Astrocyte of the spinal cord (primary cell): ENCODE data around the gene KRTAP4-9.
"Not testable (repeated sequence)": the region's sequence is repeated elsewhere in the genome, so short reads cannot be mapped to it uniquely, and the experiment has no call there.

Experiments used
- DNase-seq: peaks from one replicate; pipeline ENCODE4 v3.0.0; 2011; ENCODE audit warnings: low read depth, low spot score
- H3K4me3 ChIP-seq: 2 replicates; pipeline ENCODE4 v1.5.1; 2011; ENCODE audit warnings: low read depth, mild to moderate bottlenecking, low read length, moderate library complexity
- CTCF ChIP-seq: IDR thresholded peaks from 2 replicates; pipeline ENCODE4 v1.5.1; 2012; ENCODE audit warnings: low read depth, mild to moderate bottlenecking, low read length, inconsistent platforms
- in situ Hi-C: cut with HindIII; loops from 2 replicates; pipeline ENCODE4 v1.10.0; 2017; ENCODE audit warnings: low sequenced_read_pairs

The KRTAP4-9 gene

GRCh38 chr17:41141361-41141760 is 36.2 kb downstream of the KRTAP4-9 start:
- no peak for DNase-seq
- in situ Hi-C loops = no loop called here
- H3K4me3 ChIP-seq = no peak overlapping the region
- no peak for TF ChIP-seq CTCF

- in situ Hi-C loops = no loop called here
- H3K4me3 ChIP-seq = no peak overlapping the region
- DNase-seq = no peak
- TF ChIP-seq CTCF = no peak
Observed at GRCh38 chr17:41144846-41145245, 39.7 kb downstream of the KRTAP4-9 start.

- no peak for DNase-seq
- in situ Hi-C loops = no loop called here
- no peak overlapping the region for H3K4me3 ChIP-seq
- TF ChIP-seq CTCF = no peak
Observed at GRCh38 chr17:41145261-41145660, 40.1 kb downstream of the KRTAP4-9 start.

GRCh38 chr17:41147531-41148204 is 42.5 kb downstream of the KRTAP4-9 start:
- in situ Hi-C loops = no loop called here
- no peak overlapping the region for H3K4me3 ChIP-seq
- DNase-seq = no peak
- TF ChIP-seq CTCF = no peak

- H3K4me3 ChIP-seq, DNase-seq, in situ Hi-C loops: not testable (repeated sequence)
Observed at GRCh38 chr17:41148971-41149651, 43.9 kb downstream of the KRTAP4-9 start.

- no peak for DNase-seq
- no peak within 1 kb of the TSS for H3K4me3 ChIP-seq
- TF ChIP-seq CTCF = no peak
- in situ Hi-C loops = no loop called here
Observed at GRCh38 chr17:41149652-41149985, 44.4 kb downstream of the KRTAP4-9 start, which contains the start of gene KRTAP4-5. TSS of gene KRTAP4-5 (minus strand) at chr17:41149825. CDS start at chr17:41149767, 58 bp downstream.

DNA sequence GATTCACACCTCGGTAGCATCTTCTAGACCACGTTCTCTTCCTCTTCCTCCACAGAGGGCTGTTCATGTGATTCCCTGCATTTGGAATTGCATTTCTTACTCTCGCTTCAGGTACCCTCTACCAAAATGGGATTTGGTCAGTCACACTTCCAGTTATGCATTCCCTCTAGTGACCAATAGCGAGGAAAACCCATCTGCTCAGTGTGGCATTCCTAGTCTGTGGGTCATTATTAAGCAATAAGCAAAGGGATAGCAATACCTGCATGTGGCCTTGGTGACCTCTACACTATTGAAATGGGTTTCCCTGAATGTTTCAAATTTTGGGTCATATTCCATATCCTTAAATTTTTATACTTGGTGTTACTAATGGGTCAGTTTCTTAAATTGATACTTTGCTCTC is 44.8 kb downstream of the KRTAP4-9 start:
- in situ Hi-C loops = no loop called here
- no peak overlapping the region for H3K4me3 ChIP-seq
- TF ChIP-seq CTCF = no peak
- no peak for DNase-seq
